ENCODE data around the gene CAMK1D. TPM values are rescaled to one million over a fixed set of nuclear protein-coding genes. Genes with fewer than 3 reads are reported as not detected.
"Not testable (repeated sequence)": the region's sequence is repeated elsewhere in the genome, so short reads cannot be mapped to it uniquely, and the experiment has no call there.

The CAMK1D gene
- polyA plus RNA-seq, 2 of the 4 experiments (the other 2 are of a cell fraction) = 6.6 to 12.5 TPM

- H3K4me3 ChIP-seq = no peak overlapping the region
- no peaks in the 10 kb centered on the region for H3K9me3 ChIP-seq
- no peak overlapping the region for H3K27ac ChIP-seq
- TF ChIP-seq ZSCAN20 (CRISPR knock-in tag; IDR thresholded peaks at IDR 0.05) = no peak
- no peak for TF ChIP-seq CBX8 (IDR thresholded peaks at IDR 0.05)
- no peak for TF ChIP-seq REST (IDR thresholded peaks at IDR 0.05)
- no peak for TF ChIP-seq ELK1 (IDR thresholded peaks at IDR 0.05; ENCODE audit: low read depth, low read length)
- TF ChIP-seq CEBPB (IDR thresholded peaks at IDR 0.05) = no peak
- TF ChIP-seq FOXS1 (CRISPR knock-in tag; IDR thresholded peaks at IDR 0.05) = no peak
- TF ChIP-seq HDAC2 (IDR thresholded peaks at IDR 0.05) = no peak
- no peak for TF ChIP-seq USF2 (IDR thresholded peaks at IDR 0.05)
- no peak for TF ChIP-seq SMC3 (IDR thresholded peaks at IDR 0.05)
- no peak for TF ChIP-seq GATA3 (IDR thresholded peaks at IDR 0.05; ENCODE audit: borderline replicate concordance)
- TF ChIP-seq ESRRA (IDR thresholded peaks at IDR 0.05; ENCODE audit: borderline replicate concordance, low read length) = no peak
- TF ChIP-seq HOXB13 (CRISPR knock-in tag; IDR thresholded peaks at IDR 0.05; ENCODE audit: low read depth) = no peak
- TF ChIP-seq TP53 (CRISPR knock-in tag; IDR thresholded peaks at IDR 0.05) = no peak
- 66% methylated on average over 3 of the region's 3 CpGs for WGBS (ENCODE audit: missing lambda C conversion rate)
- ATAC-seq (no peak), DNase-seq (ENCODE audit: low read depth in 1 of 2, low spot score in 1 of 2) (no peak), FAIRE-seq (no peak)
- CTCF ChIA-PET = interaction anchor here (0.7 kb wide), 1 partner anchor 150 kb away, joined by 3 read pairs; no protein-coding TSS in a partner anchor
- POLR2A ChIA-PET = no interaction called here
- no peak overlapping the region for H3K4me2 ChIP-seq
- no peaks in the 10 kb centered on the region for H3K4me1 ChIP-seq
Observed at GRCh38 chr10:12740813-12741212, 391.5 kb downstream of the CAMK1D start.

GRCh38 chr10:12741360-12741804, 392.0 kb downstream of the CAMK1D start:
- Histone ChIP-seq H3K4me2 (no peak overlapping the region), H3K4me1 (no peaks in the 10 kb centered on the region), H3K4me3 (no peak overlapping the region), H3K9me3 (no peaks in the 10 kb centered on the region), H3K27ac (no peak overlapping the region)
- FAIRE-seq = no peak
- 81% methylated on average over 8 of the region's 8 CpGs for WGBS (ENCODE audit: missing lambda C conversion rate)
- no peak for DNase-seq (ENCODE audit: low read depth in 1 of 2, low spot score in 1 of 2)
- ChIA-PET CTCF (interaction anchor here (0.7 to 1.1 kb wide), 2 partner anchors 161 to 334 kb away, joined by 3 to 4 read pairs; no protein-coding TSS in a partner anchor), POLR2A (no interaction called here)
- no peak for TF ChIP-seq EHMT2 (IDR thresholded peaks at IDR 0.05; ENCODE audit: low read depth)
- no peak for ATAC-seq

- ChIA-PET CTCF (interaction anchor here (0.6 to 1.1 kb wide), 3 partner anchors 17 to 332 kb away, joined by 3 to 4 read pairs (median 3); no protein-coding TSS in a partner anchor), POLR2A (no interaction called here)
- ATAC-seq (no peak), FAIRE-seq (no peak), DNase-seq (ENCODE audit: low read depth in 1 of 2, low spot score in 1 of 2) (no peak)
- no peak overlapping the region for H3K4me3 ChIP-seq
- no peaks in the 10 kb centered on the region for H3K9me3 ChIP-seq
- WGBS (ENCODE audit: missing lambda C conversion rate) = 90% methylated on average over 10 of the region's 10 CpGs
- TF ChIP-seq HMGXB4 (CRISPR knock-in tag; IDR thresholded peaks at IDR 0.05; ENCODE audit: borderline replicate concordance) = no peak
- TF ChIP-seq FOXS1 (CRISPR knock-in tag; IDR thresholded peaks at IDR 0.05) = no peak
- TF ChIP-seq HEYL (CRISPR knock-in tag; IDR thresholded peaks at IDR 0.05) = no peak
- TF ChIP-seq EHMT2 (IDR thresholded peaks at IDR 0.05; ENCODE audit: low read depth) = no peak
- TF ChIP-seq RFX5 (IDR thresholded peaks at IDR 0.05) = no peak
- TF ChIP-seq CBX8 (IDR thresholded peaks at IDR 0.05) = no peak
- no peak for TF ChIP-seq CBX2 (IDR thresholded peaks at IDR 0.05; ENCODE audit: borderline replicate concordance, low read depth)
- no peak for TF ChIP-seq HOXB13 (CRISPR knock-in tag; IDR thresholded peaks at IDR 0.05; ENCODE audit: low read depth)
- no peak for TF ChIP-seq ZSCAN20 (CRISPR knock-in tag; IDR thresholded peaks at IDR 0.05)
- TF ChIP-seq HOXA7 (CRISPR knock-in tag; IDR thresholded peaks at IDR 0.05) = no peak
- TF ChIP-seq GATA3 (IDR thresholded peaks at IDR 0.05; ENCODE audit: borderline replicate concordance) = no peak
- H3K4me1 ChIP-seq = no peaks in the 10 kb centered on the region
- no peak overlapping the region for H3K4me2 ChIP-seq
- H3K27ac ChIP-seq = no peak overlapping the region
Observed at GRCh38 chr10:12742771-12743170, 393.4 kb downstream of the CAMK1D start.

GRCh38 chr10:12743466-12743865, 394.1 kb downstream of the CAMK1D start:
- ATAC-seq; DNase-seq (ENCODE audit: low read depth in 1 of 2, low spot score in 1 of 2); FAIRE-seq; H3K4me3 ChIP-seq; H3K4me1 ChIP-seq; H3K9me3 ChIP-seq; H3K27ac ChIP-seq; H3K4me2 ChIP-seq: not testable (repeated sequence)
- POLR2A ChIA-PET = interaction anchor here (0.6 kb wide), 1 partner anchor 15 kb away, joined by 3 read pairs; no protein-coding TSS in a partner anchor
- CTCF ChIA-PET = interaction anchor here (0.7 kb wide), 1 partner anchor 368 kb away, joined by 3 read pairs; no protein-coding TSS in a partner anchor
- 58% methylated on average over 3 of the region's 3 CpGs for WGBS (ENCODE audit: missing lambda C conversion rate)
